HG02678 (cell line): ENCODE results near the gene SETD2.
"Not testable (repeated sequence)": the region's sequence is repeated elsewhere in the genome, so short reads cannot be mapped to it uniquely, and the experiment has no call there.

Experiments used
- ATAC-seq: cut with Tn5 transposase; IDR thresholded peaks from one replicate; pipeline ENCODE4 v1.9.1; 2021; ENCODE audit warnings: mild to moderate bottlenecking, moderate library complexity; ENCODE audit not compliant: unreplicated experiment

Gene SETD2

DNA sequence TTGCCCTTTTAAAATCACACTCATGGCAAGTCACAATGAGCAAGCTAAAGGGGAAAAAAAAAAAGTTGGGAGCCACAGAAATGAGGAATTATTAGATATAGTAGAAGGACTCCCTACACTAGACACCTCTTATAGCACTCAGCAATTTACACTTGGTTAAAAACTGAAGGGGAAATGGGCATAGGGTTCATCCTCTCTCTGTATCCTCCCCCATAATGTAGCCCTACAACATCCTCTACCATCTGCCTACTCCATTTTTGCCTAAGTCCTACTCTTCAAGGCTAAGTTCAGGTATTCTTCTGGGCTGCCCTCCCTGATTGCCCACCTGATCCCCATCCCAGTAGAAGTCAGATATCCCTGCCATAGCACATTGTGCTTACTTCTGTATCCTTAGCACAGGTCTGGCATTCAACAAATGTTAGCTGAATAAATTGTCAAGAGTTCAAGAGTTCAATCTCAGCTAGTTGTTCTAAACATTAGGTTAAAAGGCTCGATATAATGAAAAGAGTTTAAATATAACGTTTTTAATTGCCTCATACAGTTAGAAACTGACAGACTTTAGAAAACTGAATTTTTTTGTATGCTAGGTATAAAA is 14.5 kb downstream of the SETD2 start:
- ATAC-seq: no peak

DNA sequence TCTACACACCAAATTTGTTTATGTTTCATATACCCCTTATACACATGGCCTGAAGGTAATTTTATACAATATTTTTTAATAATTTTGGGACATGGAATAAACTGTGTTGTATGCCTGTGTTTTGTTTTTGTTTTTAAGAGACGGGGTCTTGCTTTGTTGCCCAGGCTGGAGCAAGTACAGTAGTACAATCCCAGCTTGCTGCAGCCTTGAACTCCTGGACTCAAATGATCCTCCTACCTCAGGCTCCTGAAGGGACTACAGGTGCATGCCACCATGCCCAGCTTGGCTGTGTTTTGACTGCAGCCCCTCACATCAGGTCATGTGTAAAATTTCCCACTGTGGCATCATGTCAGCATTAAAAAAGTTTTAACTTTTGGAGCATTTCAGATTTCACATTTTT is 18.6 kb downstream of the SETD2 start:
- no peak for ATAC-seq

DNA sequence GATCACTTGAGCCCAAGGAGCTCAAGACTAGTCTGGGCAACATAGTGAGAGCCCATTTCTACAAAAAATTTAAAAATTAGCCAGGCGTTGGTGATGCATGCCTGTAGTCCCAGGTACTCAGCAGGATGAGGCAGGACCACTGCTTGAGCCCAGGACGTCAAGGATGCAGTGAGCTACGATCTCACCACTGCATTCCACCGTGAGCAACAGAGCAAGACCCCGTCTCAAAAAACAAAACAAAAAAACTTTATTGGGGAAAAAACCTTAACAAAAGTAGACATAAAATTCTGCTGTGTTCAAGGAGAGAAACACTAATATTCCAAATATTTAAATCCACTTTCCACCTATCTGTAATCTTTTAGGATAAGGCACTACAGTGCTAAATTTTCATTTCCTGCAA is 20.8 kb downstream of the SETD2 start:
- no peak for ATAC-seq

DNA sequence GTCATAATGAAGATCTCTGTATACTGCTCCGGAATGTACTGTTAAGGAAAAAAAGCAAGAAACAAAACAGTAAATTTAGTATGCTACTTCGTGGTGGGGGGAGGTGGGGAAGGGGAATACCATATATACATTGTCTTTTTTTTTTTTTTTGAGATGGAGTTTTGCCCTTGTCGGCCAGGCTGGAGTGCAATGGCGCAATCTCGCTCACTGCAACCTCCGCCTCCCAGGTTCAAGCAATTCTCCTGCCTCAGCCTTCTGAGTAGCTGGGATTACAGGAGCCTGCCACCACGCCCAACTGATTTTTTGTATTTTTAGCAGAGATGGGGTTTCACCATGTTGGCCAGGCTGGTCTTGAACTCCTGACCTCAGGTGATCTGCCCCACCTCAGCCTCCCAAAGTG is 21.4 kb downstream of the SETD2 start:
- not testable (repeated sequence) for ATAC-seq

- peak; percentile 93 for ATAC-seq
These were observed 22.9 kb downstream of the SETD2 start for GRCh38 chr3:47140973-47141461.

DNA sequence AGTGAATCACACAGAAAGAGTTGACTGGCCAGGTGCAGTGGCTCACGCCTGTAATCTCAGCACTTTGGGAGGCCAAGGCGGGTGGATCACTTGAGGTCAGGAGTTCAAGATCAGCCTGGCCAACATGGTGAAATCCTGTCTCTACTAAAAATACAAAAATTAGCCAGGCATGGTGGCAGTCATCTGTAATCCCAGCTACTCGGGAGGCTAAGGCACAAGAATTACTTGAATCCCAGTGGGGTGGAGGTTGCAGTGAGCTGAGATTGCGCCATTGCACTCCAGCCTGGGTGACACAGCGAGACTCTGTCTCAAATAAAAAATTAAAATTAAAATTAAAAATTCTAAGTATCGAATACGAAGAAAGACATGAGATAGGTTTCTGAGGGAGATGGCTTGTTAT is 23.4 kb downstream of the SETD2 start:
- ATAC-seq: not testable (repeated sequence)

- no peak for ATAC-seq
These were observed 29.6 kb downstream of the SETD2 start for GRCh38 chr3:47134311-47134710.

- ATAC-seq: no peak
These were observed 30.3 kb downstream of the SETD2 start for GRCh38 chr3:47133641-47134040.

DNA sequence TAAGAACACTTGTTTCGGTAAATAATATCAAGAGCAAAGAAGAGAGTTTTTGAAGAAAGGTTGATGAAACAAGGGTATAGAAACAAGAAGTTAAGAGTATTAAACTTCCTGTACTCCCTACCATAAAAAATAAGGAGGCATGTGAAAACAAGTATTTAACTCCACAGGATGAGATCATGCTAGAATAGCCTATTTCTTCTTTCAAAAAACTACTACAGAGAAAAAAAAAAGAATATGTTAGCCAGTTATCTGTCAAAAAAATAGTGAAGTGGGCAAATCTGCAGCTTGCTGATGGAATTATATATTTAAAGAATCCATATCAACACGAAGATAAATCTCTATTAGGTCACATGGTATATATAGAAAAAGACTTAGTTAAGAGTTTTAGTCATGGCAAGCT is 33.4 kb downstream of the SETD2 start:
- no peak for ATAC-seq

GRCh38 chr3:47128137-47128536 is 35.8 kb downstream of the SETD2 start:
- no peak for ATAC-seq

DNA sequence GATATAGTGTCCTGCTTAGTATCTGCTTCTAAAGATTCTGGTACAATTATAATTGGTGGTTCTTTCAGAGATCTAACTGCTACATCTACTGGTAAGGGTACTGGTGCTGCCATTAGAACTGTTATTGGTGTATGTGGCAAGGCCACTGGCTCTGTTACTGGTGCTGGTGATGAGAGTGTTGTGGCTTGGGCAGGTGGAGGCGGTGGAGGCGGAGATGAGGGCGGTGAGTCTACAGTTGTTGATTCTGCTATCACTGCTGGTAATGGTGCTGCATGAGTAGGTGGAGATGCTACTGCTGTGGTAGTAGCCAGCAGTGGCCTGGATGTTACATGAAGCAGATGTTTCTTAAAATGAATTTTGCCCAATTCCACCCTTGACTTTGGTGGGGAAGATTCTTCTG is 40.1 kb downstream of the SETD2 start:
- no peak for ATAC-seq

DNA sequence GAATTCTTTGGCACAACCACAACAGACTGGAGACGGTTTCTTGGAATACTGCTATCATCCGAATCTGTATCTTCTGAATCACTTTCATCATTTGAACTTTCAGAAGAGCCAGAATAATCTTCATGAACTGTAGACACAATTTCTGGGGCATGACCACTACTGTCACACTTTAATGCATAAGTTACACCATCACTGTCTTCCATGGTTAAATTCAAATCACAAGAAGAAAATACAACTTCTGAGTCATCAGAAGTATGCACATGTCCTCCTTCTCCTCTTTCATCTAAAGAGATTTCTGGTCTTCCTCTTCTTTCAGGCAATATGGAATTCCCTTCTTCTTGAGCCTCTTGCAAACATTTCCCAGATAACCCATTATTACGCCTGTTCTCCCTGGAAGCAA is 42.5 kb downstream of the SETD2 start:
- no peak for ATAC-seq

GRCh38 chr3:47120138-47120537 is 43.8 kb downstream of the SETD2 start:
- ATAC-seq: no peak

DNA sequence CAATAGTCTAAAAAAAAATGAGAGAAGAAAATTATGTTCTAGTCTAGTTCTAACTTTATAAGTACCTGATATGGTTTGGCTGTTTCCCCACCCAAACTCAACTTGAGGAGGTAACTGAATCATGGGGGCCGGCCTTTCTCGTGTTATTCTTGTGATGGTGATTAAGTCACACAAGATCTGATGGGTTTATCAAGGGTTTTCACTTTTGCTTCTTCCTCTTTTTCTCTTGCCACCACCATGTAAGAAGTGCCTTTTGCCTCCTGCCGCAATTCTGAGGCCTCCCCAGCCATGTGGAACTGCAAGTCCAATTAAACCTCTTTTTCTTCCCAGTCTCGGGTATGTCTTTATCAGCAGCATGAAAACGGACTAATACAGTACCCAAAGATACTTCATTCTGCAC is 44.5 kb downstream of the SETD2 start:
- not testable (repeated sequence) for ATAC-seq

GRCh38 chr3:47117807-47118364 is 46.0 kb downstream of the SETD2 start:
- no peak for ATAC-seq

GRCh38 chr3:47115524-47115923 is 48.4 kb downstream of the SETD2 start:
- not testable (repeated sequence) for ATAC-seq

DNA sequence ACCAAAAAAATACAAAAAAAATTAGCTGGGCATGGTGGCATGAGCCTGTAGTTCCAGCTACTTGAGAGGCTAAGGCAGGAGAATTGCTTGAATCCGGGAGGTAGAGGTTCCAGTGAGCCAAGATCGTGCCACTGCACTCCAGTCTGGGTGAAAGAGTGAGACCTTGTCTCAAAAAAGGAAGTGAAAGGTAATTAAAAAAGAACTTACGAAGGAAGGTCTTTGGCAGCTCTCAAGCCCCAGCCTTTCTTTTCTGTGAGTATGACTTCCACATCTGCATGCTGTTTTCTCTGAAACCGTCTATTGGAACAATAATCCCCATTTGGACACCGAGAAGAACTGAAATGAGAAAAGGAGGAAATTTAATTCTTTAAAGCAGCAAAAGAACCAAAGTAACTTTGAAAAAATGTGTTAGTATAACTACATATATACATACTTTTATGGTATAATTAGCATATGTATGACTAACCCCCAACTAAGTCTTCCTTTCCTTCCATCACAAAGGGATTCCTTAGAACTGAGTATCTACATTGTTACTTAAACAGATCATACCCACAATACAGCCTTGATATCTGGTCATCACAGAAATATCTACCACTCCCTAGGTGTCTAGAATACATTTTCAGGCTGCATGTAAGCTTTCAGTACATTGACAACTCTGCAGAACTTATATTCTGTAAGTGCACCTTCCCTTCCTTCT is 50.1 kb downstream of the SETD2 start:
- no peak for ATAC-seq

DNA sequence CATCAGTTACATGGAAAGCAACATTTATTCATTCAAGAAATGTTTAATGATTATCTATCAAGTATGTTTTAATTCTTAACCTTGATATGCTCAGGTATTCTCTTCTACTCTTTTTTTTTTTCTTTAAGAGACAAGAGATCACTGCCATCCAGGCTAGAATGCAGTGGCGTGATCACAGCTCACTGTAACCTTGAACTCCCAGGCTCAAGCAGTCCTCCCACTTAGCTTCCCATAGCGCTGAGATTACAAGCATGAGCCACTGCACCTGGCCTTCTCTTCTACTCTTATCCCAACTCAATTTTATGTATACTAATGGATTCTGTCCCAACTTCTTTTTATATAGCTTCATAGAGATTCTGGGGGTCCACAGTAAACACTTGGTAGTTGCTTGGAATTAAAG is 50.9 kb downstream of the SETD2 start:
- ATAC-seq: no peak

- ATAC-seq: no peak
These were observed 54.5 kb downstream of the SETD2 start for GRCh38 chr3:47109393-47109792.

DNA sequence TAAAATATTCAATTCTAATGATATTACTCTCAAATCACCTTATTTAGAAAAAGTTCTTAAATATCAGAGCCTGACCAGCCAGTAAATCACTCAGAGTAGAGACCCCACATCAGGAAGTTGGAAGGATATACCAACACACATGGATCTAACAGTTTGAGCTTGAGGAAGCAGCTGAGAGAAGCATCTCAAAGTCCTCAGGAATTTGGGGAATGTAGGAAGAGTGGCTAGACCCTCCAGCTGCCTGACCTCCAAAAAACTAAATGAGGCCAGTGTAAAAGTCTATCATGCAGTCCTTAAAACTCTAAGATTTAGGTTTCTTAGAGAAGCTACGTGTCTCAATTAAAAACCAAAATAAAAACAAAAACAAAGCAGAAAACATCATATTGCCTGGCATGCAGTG is 55.4 kb downstream of the SETD2 start:
- no peak for ATAC-seq

DNA sequence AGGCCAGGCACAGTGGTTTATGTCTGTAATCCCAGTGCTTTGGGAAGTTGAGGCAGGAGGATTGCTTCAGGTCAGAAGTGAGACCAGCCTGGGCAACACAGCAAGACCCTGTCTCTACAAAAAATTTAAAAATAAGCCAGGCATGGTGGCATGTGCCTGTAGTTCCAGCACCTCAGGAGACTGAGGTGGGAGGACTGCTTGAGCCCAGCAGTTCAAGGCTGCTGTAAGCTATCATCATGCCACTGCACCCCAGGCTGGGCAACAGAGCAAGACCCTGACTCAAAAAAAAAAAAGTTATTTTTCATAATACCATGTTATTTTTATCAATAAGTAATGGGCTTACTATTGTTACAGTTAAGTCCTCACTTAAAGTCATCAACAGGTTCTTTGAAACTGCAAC is 59.7 kb downstream of the SETD2 start:
- no peak for ATAC-seq

GRCh38 chr3:47103619-47104018 is 60.3 kb downstream of the SETD2 start:
- no peak for ATAC-seq
